K562 (cell line): ENCODE results near the gene XYLB.

Source experiments
- CBFA2T2 ChIP-seq: fragments of 450-650 bp; conservative IDR thresholded peaks from 2 replicates; pipeline ENCODE4 v1.6.1; 2017; ENCODE audit warnings: mild to moderate bottlenecking
- CBX2 ChIP-seq: fragments of 200-600 bp; sonication (generic); IDR thresholded peaks from one replicate; pipeline ENCODE4 v1.6.1; 2012; ENCODE audit warnings: mild to moderate bottlenecking, low read length, inconsistent platforms; ENCODE audit not compliant: insufficient read depth, poor library complexity, severe bottlenecking
- SIX5 ChIP-seq, 2 experiments: IDR thresholded peaks; 2 replicates each; pipeline ENCODE4 v1.6.1; 2011; ENCODE audit warnings: low read length in 2 of 2, borderline replicate concordance in 1 of 2, low read depth in 1 of 2, mild to moderate bottlenecking in 1 of 2, moderate library complexity in 1 of 2; ENCODE audit not compliant: insufficient read depth in 1 of 2
- TCF7 ChIP-seq: sonication (generic); IDR thresholded peaks from 2 replicates; pipeline ENCODE4 v1.6.1; 2016; ENCODE audit warnings: antibody characterized with exemption, borderline replicate concordance
- TGIF2 ChIP-seq: sonication (generic); formaldehyde crosslinking; IDR thresholded peaks from 2 replicates; pipeline ENCODE4 v1.8.1; 2022; ENCODE audit warnings: mild to moderate bottlenecking, missing genetic modification reagents, moderate library complexity
- ZNF24 ChIP-seq: fragments of 450-650 bp; IDR thresholded peaks from 2 replicates; pipeline ENCODE4 v1.6.1; 2016

GRCh38 chr3:38457111-38458003 lies 110.8 kb downstream of the XYLB start:
- TF ChIP-seq SIX5 (IDR thresholded peaks at IDR 0.05; ENCODE audit: borderline replicate concordance in 1 of 2, insufficient read depth in 1 of 2, low read depth in 1 of 2, low read length in 2 of 2) = no peak
- TF ChIP-seq ZNF24 = no peak
- TF ChIP-seq TCF7 = no peak
- no peak for TF ChIP-seq TGIF2 (CRISPR knock-in tag)
- TF ChIP-seq CBFA2T2 = no peak
- no peak for TF ChIP-seq CBX2
